ENCODE measurements around the gene PLPPR2.

The PLPPR2 gene

DNA sequence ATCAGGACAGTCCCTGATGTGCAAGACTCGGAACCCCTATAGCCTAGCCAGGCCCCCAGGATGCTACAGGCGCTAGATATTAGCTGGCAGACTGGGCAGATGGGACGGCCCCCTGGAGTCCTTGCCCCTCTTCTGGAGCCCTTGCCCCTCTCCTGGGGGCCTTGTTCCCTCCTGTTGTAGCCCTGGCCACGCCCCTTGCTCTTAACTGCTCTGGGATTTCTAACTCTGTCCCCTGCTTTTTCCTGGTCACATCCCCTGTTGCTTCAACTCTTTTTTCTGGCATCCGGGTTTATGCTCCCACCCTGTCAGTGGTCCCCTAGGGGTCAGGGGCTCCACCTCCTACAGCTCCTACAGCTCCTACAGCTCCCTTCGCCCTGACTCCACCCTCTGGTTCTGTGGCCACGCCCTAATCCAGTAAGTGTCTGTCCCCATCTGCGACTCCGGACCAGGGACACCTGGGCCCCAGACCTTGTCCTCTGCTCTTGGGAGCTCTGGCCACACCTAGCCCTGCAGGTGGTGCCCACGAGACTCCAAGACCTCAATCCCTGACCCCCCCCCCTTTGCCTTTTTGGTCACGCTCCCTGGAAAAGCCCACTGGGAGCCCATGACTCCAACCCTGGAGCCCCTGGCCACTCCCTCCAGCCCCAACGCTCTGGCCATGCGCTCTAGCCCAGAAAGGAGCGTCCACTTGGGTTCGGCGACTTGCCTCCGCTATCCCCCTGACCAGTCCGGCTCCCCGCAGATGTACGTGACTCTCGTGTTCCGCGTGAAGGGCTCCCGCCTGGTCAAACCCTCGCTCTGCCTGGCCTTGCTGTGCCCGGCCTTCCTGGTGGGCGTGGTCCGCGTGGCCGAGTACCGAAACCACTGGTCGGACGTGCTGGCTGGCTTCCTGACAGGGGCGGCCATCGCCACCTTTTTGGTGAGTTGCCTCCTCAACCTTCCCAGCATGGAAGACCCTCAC lies 6.8 kb downstream of the PLPPR2 start:
- no peak overlapping the region for H2BK120ac ChIP-seq (ENCODE audit: low read depth, low read length)
- H3K23ac ChIP-seq (ENCODE audit: low read length in 2 of 2): no peak overlapping the region
- H3K9ac ChIP-seq (ENCODE audit: low read length): no peak overlapping the region
- H4K8ac ChIP-seq (ENCODE audit: low read length): peak overlapping the region; percentile 33
- DNase-seq: no peak
- H2BK12ac ChIP-seq (ENCODE audit: low read length in 2 of 2): no peak overlapping the region
- H3K18ac ChIP-seq (ENCODE audit: low read depth in 1 of 2, low read length in 2 of 2): no peak overlapping the region
- H3K14ac ChIP-seq (ENCODE audit: low read length in 2 of 2): no peak overlapping the region
- no peak overlapping the region for H2BK15ac ChIP-seq (ENCODE audit: low read depth, poor library complexity, severe bottlenecking)
- peak overlapping the region; percentile 1 for H4K91ac ChIP-seq (ENCODE audit: low read length)
- peaks cover 0 to 24% of the 10 kb centered on the region in 2 experiments for H3K27me3 ChIP-seq (ENCODE audit: control insufficient read depth in 1 of 2, insufficient read depth in 1 of 2, low read length in 2 of 2)
- no peak overlapping the region for H2BK5ac ChIP-seq (ENCODE audit: low read depth, low read length, poor library complexity, severe bottlenecking)
- no peak overlapping the region for H3K4me2 ChIP-seq (ENCODE audit: low read length, poor library complexity, severe bottlenecking)
- no peak overlapping the region for H3K27ac ChIP-seq (ENCODE audit: low read length, poor library complexity, severe bottlenecking)
- H3K79me1 ChIP-seq (replicated peaks; ENCODE audit: low read length, poor library complexity, severe bottlenecking): no peaks in the 10 kb centered on the region
- H2AFZ ChIP-seq (ENCODE audit: low read depth, low read length): no peak overlapping the region
- no peak overlapping the region for H2AK5ac ChIP-seq (ENCODE audit: low read length, severe bottlenecking)
- no peaks in the 10 kb centered on the region for H3K9me3 ChIP-seq (ENCODE audit: control insufficient read depth, low read length)
- peaks cover 56 to 69% of the 10 kb centered on the region in 2 experiments for H3K36me3 ChIP-seq (ENCODE audit: control insufficient read depth in 1 of 2, insufficient read depth in 2 of 2, low read depth in 1 of 2, low read length in 2 of 2)
- WGBS: 37% methylated on average over 33 of the region's 35 CpGs
- H3K4me1 ChIP-seq (ENCODE audit: control insufficient read depth, insufficient read depth, low read depth, low read length): peaks cover 9% of the 10 kb centered on the region
- H3K4me3 ChIP-seq (ENCODE audit: insufficient read depth in 1 of 2, low read depth in 1 of 2, low read length in 2 of 2): no peak overlapping the region
- H3K4ac ChIP-seq (ENCODE audit: low read depth in 1 of 2, low read length in 2 of 2): no peak overlapping the region

DNA sequence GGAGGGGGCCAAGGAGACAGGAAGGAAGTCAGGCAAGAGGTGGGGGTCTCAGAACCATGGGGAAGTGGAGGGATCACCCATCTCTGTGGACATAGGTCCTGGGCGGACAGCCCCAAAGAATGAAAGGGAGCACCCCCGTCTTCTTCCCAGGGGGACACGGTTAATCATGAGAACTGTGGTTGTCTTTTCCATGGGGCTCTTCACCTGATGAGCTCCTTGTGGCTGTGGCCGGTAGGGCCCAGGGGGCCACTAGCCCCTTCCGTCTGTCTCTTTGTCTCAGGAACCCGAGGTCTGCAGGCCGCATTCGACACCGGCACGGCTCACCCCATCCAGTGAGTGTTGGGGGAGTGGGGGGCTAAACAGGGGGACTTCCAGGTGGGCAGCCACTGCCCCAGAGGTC lies 8.6 kb downstream of the PLPPR2 start:
- H2BK12ac ChIP-seq (ENCODE audit: low read length in 2 of 2): no peak overlapping the region
- H3K23ac ChIP-seq (ENCODE audit: low read length in 2 of 2): no peak overlapping the region
- peaks cover 9% of the 10 kb centered on the region for H3K4me1 ChIP-seq (ENCODE audit: control insufficient read depth, insufficient read depth, low read depth, low read length)
- H2AK5ac ChIP-seq (ENCODE audit: low read length, severe bottlenecking): no peak overlapping the region
- no peak overlapping the region for H2BK15ac ChIP-seq (ENCODE audit: low read depth, poor library complexity, severe bottlenecking)
- no peak overlapping the region for H2BK120ac ChIP-seq (ENCODE audit: low read depth, low read length)
- no peak overlapping the region for H3K14ac ChIP-seq (ENCODE audit: low read length in 2 of 2)
- peaks cover 56 to 66% of the 10 kb centered on the region in 2 experiments for H3K36me3 ChIP-seq (ENCODE audit: control insufficient read depth in 1 of 2, insufficient read depth in 2 of 2, low read depth in 1 of 2, low read length in 2 of 2)
- 89% methylated on average over 10 of the region's 10 CpGs for WGBS
- no peak overlapping the region for H3K4me2 ChIP-seq (ENCODE audit: low read length, poor library complexity, severe bottlenecking)
- H4K91ac ChIP-seq (ENCODE audit: low read length): no peak overlapping the region
- H2BK5ac ChIP-seq (ENCODE audit: low read depth, low read length, poor library complexity, severe bottlenecking): no peak overlapping the region
- H3K4ac ChIP-seq (ENCODE audit: low read depth in 1 of 2, low read length in 2 of 2): no peak overlapping the region
- H3K9me3 ChIP-seq (ENCODE audit: control insufficient read depth, low read length): no peaks in the 10 kb centered on the region
- H3K27me3 ChIP-seq (ENCODE audit: control insufficient read depth in 1 of 2, insufficient read depth in 1 of 2, low read length in 2 of 2): peaks cover 0 to 24% of the 10 kb centered on the region in 2 experiments
- H4K8ac ChIP-seq (ENCODE audit: low read length): no peak overlapping the region
- H3K18ac ChIP-seq (ENCODE audit: low read depth in 1 of 2, low read length in 2 of 2): no peak overlapping the region
- no peak for DNase-seq
- no peak overlapping the region for H3K4me3 ChIP-seq (ENCODE audit: insufficient read depth in 1 of 2, low read depth in 1 of 2, low read length in 2 of 2)
- no peaks in the 10 kb centered on the region for H3K79me1 ChIP-seq (replicated peaks; ENCODE audit: low read length, poor library complexity, severe bottlenecking)
- no peak overlapping the region for H3K27ac ChIP-seq (ENCODE audit: low read length, poor library complexity, severe bottlenecking)
- H2AFZ ChIP-seq (ENCODE audit: low read depth, low read length): no peak overlapping the region
- H3K9ac ChIP-seq (ENCODE audit: low read length): no peak overlapping the region

DNA sequence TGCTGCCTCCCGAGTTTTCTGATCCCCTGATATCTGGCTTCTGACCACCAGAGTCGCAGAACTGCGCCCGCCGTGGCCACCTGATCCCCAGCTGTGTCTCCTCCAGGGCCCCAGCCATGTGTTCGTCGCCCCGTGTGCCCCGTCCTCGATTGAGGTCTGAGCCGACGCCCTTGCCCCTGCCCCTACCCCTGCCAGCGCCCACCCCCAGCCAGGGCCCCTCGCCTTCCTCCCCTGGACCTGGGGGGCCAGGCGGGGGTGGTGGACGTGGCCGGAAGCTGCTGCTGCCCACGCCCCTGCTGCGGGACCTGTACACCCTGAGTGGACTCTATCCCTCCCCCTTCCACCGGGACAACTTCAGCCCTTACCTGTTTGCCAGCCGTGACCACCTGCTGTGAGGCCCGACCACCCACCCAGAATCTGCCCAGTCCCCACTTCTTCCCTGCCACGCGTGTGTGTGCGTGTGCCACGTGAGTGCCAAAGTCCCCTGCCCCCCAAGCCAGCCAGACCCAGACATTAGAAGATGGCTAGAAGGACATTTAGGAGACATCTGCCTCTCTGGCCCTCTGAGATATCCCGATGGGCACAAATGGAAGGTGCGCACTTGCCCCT lies 9.2 kb downstream of the PLPPR2 start:
- H3K27me3 ChIP-seq (ENCODE audit: control insufficient read depth in 1 of 2, insufficient read depth in 1 of 2, low read length in 2 of 2): peaks cover 0 to 24% of the 10 kb centered on the region in 2 experiments
- H2BK15ac ChIP-seq (ENCODE audit: low read depth, poor library complexity, severe bottlenecking): no peak overlapping the region
- no peaks in the 10 kb centered on the region for H3K9me3 ChIP-seq (ENCODE audit: control insufficient read depth, low read length)
- no peaks in the 10 kb centered on the region for H3K79me1 ChIP-seq (replicated peaks; ENCODE audit: low read length, poor library complexity, severe bottlenecking)
- no peak overlapping the region for H3K14ac ChIP-seq (ENCODE audit: low read length in 2 of 2)
- H4K91ac ChIP-seq (ENCODE audit: low read length): no peak overlapping the region
- H3K4me1 ChIP-seq (ENCODE audit: control insufficient read depth, insufficient read depth, low read depth, low read length): peaks cover 9% of the 10 kb centered on the region
- H2AK5ac ChIP-seq (ENCODE audit: low read length, severe bottlenecking): no peak overlapping the region
- no peak overlapping the region for H2BK12ac ChIP-seq (ENCODE audit: low read length in 2 of 2)
- H3K4ac ChIP-seq (ENCODE audit: low read depth in 1 of 2, low read length in 2 of 2): no peak overlapping the region
- no peak overlapping the region for H3K4me3 ChIP-seq (ENCODE audit: insufficient read depth in 1 of 2, low read depth in 1 of 2, low read length in 2 of 2)
- no peak overlapping the region for H4K8ac ChIP-seq (ENCODE audit: low read length)
- H2BK5ac ChIP-seq (ENCODE audit: low read depth, low read length, poor library complexity, severe bottlenecking): no peak overlapping the region
- H3K4me2 ChIP-seq (ENCODE audit: low read length, poor library complexity, severe bottlenecking): no peak overlapping the region
- no peak overlapping the region for H3K23ac ChIP-seq (ENCODE audit: low read length in 2 of 2)
- H2BK120ac ChIP-seq (ENCODE audit: low read depth, low read length): no peak overlapping the region
- H2AFZ ChIP-seq (ENCODE audit: low read depth, low read length): no peak overlapping the region
- DNase-seq: no peak
- 93% methylated on average over 28 of the region's 28 CpGs for WGBS
- H3K27ac ChIP-seq (ENCODE audit: low read length, poor library complexity, severe bottlenecking): no peak overlapping the region
- no peak overlapping the region for H3K18ac ChIP-seq (ENCODE audit: low read depth in 1 of 2, low read length in 2 of 2)
- H3K9ac ChIP-seq (ENCODE audit: low read length): no peak overlapping the region
- H3K36me3 ChIP-seq (ENCODE audit: control insufficient read depth in 1 of 2, insufficient read depth in 2 of 2, low read depth in 1 of 2, low read length in 2 of 2): peaks cover 54 to 62% of the 10 kb centered on the region in 2 experiments

DNA sequence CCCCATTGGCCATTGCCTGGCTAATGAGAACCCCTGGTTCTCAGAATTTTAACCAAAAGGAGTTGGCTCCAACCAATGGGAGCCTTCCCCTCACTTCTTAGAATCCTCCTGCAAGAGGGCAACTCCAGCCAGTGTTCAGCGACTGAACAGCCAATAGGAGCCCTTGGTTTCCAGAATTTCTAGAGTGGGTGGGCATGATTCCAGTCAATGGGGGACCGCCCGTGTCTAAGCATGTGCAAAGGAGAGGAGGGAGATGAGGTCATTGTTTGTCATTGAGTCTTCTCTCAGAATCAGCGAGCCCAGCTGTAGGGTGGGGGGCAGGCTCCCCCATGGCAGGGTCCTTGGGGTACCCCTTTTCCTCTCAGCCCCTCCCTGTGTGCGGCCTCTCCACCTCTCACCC lies 9.7 kb downstream of the PLPPR2 start:
- Histone ChIP-seq H2BK120ac (ENCODE audit: low read depth, low read length) (no peak overlapping the region), H2AFZ (ENCODE audit: low read depth, low read length) (no peak overlapping the region), H3K27me3 (ENCODE audit: control insufficient read depth in 1 of 2, insufficient read depth in 1 of 2, low read length in 2 of 2) (peaks cover 0 to 21% of the 10 kb centered on the region in 2 experiments), H3K4me3 (ENCODE audit: insufficient read depth in 1 of 2, low read depth in 1 of 2, low read length in 2 of 2) (no peak overlapping the region), H4K91ac (ENCODE audit: low read length) (no peak overlapping the region), H3K14ac (ENCODE audit: low read length in 2 of 2) (no peak overlapping the region), H3K4me1 (ENCODE audit: control insufficient read depth, insufficient read depth, low read depth, low read length) (peaks cover 9% of the 10 kb centered on the region), H2BK15ac (ENCODE audit: low read depth, poor library complexity, severe bottlenecking) (no peak overlapping the region), H3K23ac (ENCODE audit: low read length in 2 of 2) (no peak overlapping the region), H2AK5ac (ENCODE audit: low read length, severe bottlenecking) (no peak overlapping the region), H2BK5ac (ENCODE audit: low read depth, low read length, poor library complexity, severe bottlenecking) (no peak overlapping the region), H2BK12ac (ENCODE audit: low read length in 2 of 2) (no peak overlapping the region), H3K4me2 (ENCODE audit: low read length, poor library complexity, severe bottlenecking) (no peak overlapping the region), H4K8ac (ENCODE audit: low read length) (no peak overlapping the region), H3K4ac (ENCODE audit: low read depth in 1 of 2, low read length in 2 of 2) (no peak overlapping the region), H3K9ac (ENCODE audit: low read length) (no peak overlapping the region), H3K27ac (ENCODE audit: low read length, poor library complexity, severe bottlenecking) (no peak overlapping the region), H3K36me3 (ENCODE audit: control insufficient read depth in 1 of 2, insufficient read depth in 2 of 2, low read depth in 1 of 2, low read length in 2 of 2) (peaks cover 52 to 57% of the 10 kb centered on the region in 2 experiments), H3K9me3 (ENCODE audit: control insufficient read depth, low read length) (no peaks in the 10 kb centered on the region), H3K18ac (ENCODE audit: low read depth in 1 of 2, low read length in 2 of 2) (no peak overlapping the region), H3K79me1 (replicated peaks; ENCODE audit: low read length, poor library complexity, severe bottlenecking) (no peaks in the 10 kb centered on the region)
- WGBS: 89% methylated on average over 3 of the region's 5 CpGs
- DNase-seq: no peak

Measured in mesenchymal stem cell (in vitro differentiated cells and primary cell).